ENCODE measurements around the gene STK39.

DNA sequence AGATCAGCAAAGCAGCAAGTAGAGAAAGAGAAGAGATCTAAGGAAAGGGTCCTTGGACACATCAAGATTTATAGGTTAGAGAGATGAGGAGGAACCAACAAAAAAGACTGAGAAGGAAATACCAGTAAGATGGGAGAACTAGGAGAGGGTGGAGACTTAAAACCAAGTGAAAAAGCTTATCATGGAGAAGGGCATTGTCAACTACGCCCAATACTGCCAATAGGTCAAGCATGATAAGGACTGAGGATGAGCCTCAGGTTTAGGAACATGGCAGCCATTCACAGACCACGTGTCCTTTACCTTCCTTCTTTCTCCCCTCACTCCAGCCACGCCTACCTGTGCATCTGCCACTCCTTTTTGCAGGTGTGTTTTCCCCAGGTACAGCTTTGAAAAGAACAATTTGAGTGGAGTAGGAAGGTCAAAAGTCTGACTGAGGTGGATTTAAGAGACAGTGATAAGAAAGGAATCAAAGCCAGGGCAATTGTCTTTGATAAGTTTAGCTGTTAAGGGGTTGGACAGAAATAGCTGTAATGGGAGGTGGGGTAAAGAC lies 238.7 kb downstream of the STK39 start:
- TF ChIP-seq CTCF (IDR thresholded peaks at IDR 0.05; ENCODE audit: low read depth, low read length, poor library complexity, severe bottlenecking) (no peak), EZH2phosphoT487 (IDR thresholded peaks at IDR 0.05; ENCODE audit: borderline replicate concordance, low read length) (no peak)
